Inflammatory macrophage (primary cell): ENCODE data around the gene TMEM95.

Source experiments
- DNase-seq, 2 donors: peaks; one replicate each; pipeline ENCODE4 v3.0.0-alpha.2; 2020 to 2022

The TMEM95 gene

GRCh38 chr17:7379134-7379533, 24.2 kb downstream of the TMEM95 start:
- DNase-seq: no peak

GRCh38 chr17:7380321-7380720, 25.4 kb downstream of the TMEM95 start:
- DNase-seq: no peak

- no peak for DNase-seq
Observed at GRCh38 chr17:7380855-7381683, 26.1 kb downstream of the TMEM95 start, which contains the start of gene TNK1. TSS of gene TNK1 (plus strand) at chr17:7381089. CDS start at chr17:7382927, 1,838 bp downstream.

- DNase-seq: no peak
Observed at GRCh38 chr17:7382901-7383300, 27.9 kb downstream of the TMEM95 start.

- no peak for DNase-seq
Observed at GRCh38 chr17:7383371-7383741, 28.4 kb downstream of the TMEM95 start.

GRCh38 chr17:7383742-7384488, 29.0 kb downstream of the TMEM95 start:
- peak in 1 of 2 donors; percentile 28 for DNase-seq

- DNase-seq: no peak
Observed at GRCh38 chr17:7384489-7385081, 29.6 kb downstream of the TMEM95 start.

GRCh38 chr17:7388856-7389255, 33.9 kb downstream of the TMEM95 start:
- DNase-seq: no peak

- no peak for DNase-seq
Observed at GRCh38 chr17:7389924-7390910, 35.3 kb downstream of the TMEM95 start.

GRCh38 chr17:7391307-7391706, 36.4 kb downstream of the TMEM95 start:
- DNase-seq: no peak

GRCh38 chr17:7392696-7393612, 38.0 kb downstream of the TMEM95 start:
- no peak for DNase-seq

- DNase-seq: no peak
Observed at GRCh38 chr17:7393613-7394451, 38.9 kb downstream of the TMEM95 start.

GRCh38 chr17:7394452-7395191, 39.7 kb downstream of the TMEM95 start, which contains the start of gene PLSCR3:
TSS of gene PLSCR3 (minus strand) at chr17:7394525. CDS start at chr17:7394110, 415 bp downstream.
- DNase-seq: peak; percentile 84 to 92

GRCh38 chr17:7396147-7396546, 41.2 kb downstream of the TMEM95 start:
- DNase-seq: no peak

- DNase-seq: no peak
Observed at GRCh38 chr17:7398612-7399011, 43.7 kb downstream of the TMEM95 start.

GRCh38 chr17:7403043-7403726, 48.2 kb downstream of the TMEM95 start:
- DNase-seq: no peak

- DNase-seq: no peak
Observed at GRCh38 chr17:7403727-7403976, 48.7 kb downstream of the TMEM95 start.

GRCh38 chr17:7403977-7404736, 49.2 kb downstream of the TMEM95 start, which contains the start of gene TMEM256:
TSS of gene TMEM256 (minus strand) at chr17:7404097. CDS start at chr17:7404084, 13 bp downstream.
- DNase-seq: peak; percentile 99
